NCI-H2227 (cell line): Measurements from ENCODE around the gene ALPG.
"Not testable (repeated sequence)": the region's sequence is repeated elsewhere in the genome, so short reads cannot be mapped to it uniquely, and the experiment has no call there.

ENCODE experiments used
- DNase-seq: peaks from one replicate; lab custom pipeline; 2025; ENCODE audit not compliant: unreplicated experiment; lab: John Stamatoyannopoulos, UW

ALPG gene

GRCh38 chr2:232376713-232377112 lies 29.9 kb upstream of the ALPG start:
- DNase-seq = no peak

- no peak for DNase-seq
Observed at GRCh38 chr2:232377319-232377718, 29.3 kb upstream of the ALPG start.

DNA sequence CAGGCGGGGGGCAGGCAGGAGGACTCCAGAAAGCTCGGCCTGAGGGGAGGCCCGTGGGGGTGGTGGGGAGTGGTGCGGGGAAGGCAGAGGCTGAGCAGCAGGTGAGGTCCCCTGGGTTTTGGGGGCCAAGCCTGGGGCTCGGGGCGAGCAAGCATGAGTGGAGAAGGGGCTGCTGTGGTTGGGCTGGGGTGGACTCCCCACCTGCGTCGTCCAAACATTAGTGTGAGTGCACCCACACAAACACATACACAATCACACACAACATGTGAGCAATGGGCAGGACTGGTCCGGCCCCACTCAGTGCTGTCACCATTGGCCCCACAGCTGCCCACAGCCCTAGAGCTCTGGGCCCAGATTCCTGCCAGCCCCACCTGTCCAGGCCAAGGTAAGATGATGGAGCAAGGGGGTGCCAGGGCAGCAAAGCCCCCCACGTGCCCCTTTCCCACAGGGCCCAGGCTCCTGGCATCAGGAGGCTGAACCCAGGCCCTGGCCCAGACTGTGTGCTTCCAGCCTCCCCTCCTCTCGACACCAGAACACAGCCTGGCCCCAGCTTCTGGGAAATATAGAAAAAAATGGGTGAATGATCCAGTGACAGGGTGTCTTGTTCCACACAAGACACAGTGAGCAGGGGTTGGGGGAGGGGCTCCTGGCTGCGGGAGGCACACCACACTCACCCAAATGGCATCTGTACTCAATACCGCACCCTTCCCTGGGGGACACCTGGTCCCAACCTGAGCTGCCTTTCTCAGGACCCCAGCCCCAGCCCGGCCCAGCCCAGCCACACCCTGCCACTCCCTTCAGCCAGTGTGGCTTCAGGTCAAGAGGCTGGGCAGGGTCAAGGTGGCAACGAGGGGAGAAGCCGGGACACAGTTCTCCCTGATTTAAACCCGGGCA lies 28.6 kb upstream of the ALPG start:
- no peak for DNase-seq

GRCh38 chr2:232378735-232379151 lies 27.9 kb upstream of the ALPG start, which contains the start of gene ALPP:
TSS of gene ALPP (plus strand) at chr2:232378751. CDS start at chr2:232378803, 52 bp downstream.
- not testable (repeated sequence) for DNase-seq

DNA sequence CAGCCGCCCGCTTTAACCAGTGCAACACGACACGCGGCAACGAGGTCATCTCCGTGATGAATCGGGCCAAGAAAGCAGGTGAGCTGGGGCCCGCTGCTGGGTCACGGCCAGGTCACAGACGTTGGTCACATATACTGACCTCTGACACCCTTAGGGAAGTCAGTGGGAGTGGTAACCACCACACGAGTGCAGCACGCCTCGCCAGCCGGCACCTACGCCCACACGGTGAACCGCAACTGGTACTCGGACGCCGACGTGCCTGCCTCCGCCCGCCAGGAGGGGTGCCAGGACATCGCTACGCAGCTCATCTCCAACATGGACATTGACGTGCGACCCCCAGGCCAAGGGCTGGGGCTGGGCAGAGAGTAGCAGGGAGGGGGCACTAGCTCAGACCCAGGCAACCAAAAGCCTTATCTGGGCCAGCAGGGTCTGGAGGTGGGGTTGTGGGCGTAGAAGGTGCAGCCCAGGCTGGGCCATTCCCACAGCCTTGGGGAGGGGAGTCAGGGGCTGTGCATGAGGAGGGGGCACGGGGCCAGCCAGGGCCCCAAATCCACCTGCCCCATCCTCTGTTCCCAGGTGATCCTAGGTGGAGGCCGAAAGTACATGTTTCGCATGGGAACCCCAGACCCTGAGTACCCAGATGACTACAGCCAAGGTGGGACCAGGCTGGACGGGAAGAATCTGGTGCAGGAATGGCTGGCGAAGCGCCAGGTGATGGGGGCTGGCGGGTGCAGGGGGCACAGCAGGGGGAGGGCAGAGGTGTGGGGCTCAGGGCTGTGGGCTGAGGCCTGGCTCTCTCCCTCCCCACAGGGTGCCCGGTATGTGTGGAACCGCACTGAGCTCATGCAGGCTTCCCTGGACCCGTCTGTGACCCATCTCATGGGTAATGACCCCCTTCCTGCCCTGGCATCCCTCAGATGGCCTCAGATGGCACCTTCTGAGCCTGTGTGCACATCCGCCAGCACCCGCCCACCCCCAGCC lies 26.7 kb upstream of the ALPG start:
- DNase-seq = not testable (repeated sequence)

DNA sequence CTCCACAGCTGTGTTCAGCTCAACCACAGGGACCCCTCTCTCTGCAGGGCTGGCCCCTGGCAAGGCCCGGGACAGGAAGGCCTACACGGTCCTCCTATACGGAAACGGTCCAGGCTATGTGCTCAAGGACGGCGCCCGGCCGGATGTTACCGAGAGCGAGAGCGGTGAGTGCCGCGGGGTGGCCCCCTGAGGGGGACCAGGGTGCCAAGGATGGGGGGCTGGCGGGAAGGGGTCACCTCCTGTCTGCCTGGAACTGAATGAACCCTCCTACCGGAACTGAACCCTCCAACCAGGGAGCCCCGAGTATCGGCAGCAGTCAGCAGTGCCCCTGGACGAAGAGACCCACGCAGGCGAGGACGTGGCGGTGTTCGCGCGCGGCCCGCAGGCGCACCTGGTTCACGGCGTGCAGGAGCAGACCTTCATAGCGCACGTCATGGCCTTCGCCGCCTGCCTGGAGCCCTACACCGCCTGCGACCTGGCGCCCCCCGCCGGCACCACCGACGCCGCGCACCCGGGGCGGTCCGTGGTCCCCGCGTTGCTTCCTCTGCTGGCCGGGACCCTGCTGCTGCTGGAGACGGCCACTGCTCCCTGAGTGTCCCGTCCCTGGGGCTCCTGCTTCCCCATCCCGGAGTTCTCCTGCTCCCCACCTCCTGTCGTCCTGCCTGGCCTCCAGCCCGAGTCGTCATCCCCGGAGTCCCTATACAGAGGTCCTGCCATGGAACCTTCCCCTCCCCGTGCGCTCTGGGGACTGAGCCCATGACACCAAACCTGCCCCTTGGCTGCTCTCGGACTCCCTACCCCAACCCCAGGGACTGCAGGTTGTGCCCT lies 25.2 kb upstream of the ALPG start:
- DNase-seq = not testable (repeated sequence)

- no peak for DNase-seq
Observed at GRCh38 chr2:232382331-232383225, 24.1 kb upstream of the ALPG start.

- DNase-seq = no peak
Observed at GRCh38 chr2:232384466-232384865, 22.2 kb upstream of the ALPG start.

- not testable (repeated sequence) for DNase-seq
Observed at GRCh38 chr2:232385058-232385457, 21.6 kb upstream of the ALPG start.

GRCh38 chr2:232385660-232386489 lies 20.8 kb upstream of the ALPG start:
- no peak for DNase-seq

DNA sequence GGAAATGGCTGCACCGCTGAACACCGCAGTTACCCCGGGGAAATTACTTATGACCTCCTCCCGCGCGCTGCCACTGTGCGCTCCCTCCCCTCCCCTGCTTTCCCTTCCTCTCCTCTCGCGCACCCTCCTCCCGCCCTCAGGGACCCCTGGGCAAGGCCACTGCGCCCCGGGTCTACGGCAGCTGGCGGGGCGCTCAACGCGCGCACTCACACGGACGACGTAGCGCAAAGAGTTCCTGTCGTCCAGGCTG lies 20.2 kb upstream of the ALPG start:
- DNase-seq = no peak

GRCh38 chr2:232386740-232387450 lies 19.7 kb upstream of the ALPG start:
- peak; percentile 38 for DNase-seq

DNA sequence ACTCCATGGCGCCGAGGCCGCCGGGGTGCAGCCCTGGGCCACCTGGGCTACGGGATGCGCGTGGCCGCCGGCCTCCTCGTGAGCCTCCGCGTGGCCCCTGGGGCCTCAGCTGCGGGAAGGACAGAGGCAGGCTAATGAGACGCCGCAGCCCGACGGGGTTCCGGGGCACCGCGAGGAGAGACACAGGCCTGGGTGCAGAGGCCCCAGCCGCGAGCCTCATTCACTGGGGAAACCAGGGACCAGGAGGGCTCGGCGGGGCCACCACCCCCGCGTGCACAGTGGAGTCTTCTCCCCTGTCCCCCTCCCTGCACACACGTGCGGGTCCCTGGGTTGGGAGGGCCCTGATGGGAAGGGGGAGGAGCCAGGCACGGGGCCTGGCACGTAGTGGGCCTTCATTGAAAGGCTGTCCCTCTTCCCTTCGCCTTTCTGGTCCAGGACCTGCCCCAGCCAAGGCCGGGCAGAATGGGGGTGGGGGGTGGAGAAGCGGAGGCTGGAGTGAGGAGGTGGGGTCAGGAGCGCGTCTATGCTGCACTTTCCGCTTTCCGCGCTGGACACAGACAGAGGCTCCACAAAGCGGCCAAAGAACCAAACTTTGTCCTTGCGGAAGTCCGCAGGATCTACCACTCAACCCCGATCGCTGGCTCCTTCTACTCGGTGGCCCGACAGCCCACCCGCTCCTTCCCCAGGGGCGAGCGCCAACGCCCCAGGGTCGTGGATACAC lies 19.0 kb upstream of the ALPG start:
- DNase-seq = no peak

DNA sequence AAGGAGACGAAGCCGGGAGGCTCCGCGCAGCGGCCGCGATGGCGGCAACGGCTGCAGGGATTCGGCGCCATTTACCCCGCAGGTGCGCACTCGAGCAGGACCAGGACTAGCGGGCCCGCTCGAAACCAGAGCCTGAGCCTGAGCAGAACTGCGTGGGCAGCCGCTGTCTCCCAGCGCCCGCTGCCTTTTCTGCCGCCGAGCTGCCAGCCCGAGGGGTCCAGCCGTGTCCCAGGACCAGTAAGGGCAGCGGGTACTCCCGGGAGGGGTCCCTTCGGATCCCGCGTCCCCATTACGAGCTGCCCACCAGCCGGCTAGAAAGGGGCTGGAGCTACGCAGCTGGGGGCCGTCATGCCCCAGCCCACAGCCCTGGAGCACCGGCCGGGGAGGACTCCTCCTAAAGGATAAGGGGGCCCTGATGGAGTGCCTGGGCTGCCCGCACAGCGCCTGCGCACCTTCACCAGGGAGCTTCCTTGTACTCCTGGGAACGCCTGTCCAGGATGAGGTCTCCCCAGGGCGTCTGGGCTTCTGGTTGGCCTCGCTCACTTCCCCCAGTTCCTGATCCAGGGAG lies 18.2 kb upstream of the ALPG start:
- no peak for DNase-seq

GRCh38 chr2:232389327-232389726 lies 17.3 kb upstream of the ALPG start:
- DNase-seq = no peak

- DNase-seq = no peak
Observed at GRCh38 chr2:232390661-232391060, 16.0 kb upstream of the ALPG start.

DNA sequence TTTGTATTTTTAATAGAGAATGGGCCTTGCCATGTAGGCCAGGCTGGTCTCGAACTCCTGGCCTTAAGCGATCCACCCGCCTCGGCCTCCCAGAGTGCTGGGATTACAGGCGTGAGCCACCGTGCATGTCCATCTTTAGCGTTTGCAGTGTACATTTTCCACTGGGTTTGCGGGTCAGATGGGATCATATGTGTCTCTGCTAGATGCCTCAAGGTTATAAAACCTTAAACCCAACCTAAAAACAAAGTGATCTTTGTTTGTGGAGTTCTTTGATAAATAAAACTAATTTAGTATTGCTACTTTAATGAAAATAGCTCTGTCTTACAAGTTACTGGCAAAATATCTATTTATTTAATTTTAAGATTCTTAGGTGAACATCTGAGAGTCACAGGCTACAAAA lies 13.1 kb upstream of the ALPG start:
- DNase-seq = no peak
